Testis (tissue), 2 donors: ENCODE data around the gene CDK18.

Experiments
- CTCF ChIP-seq, 3 experiments: fragments of 450-650 bp in 2 of 3; fragments of 200-600 bp in 1 of 3; sonication (generic) in 1 of 3; IDR thresholded peaks; one replicate each; pipeline ENCODE4 v1.5.1; 2016 to 2019; ENCODE audit warnings: antibody characterized with exemption in 3 of 3, mild to moderate bottlenecking in 2 of 3, moderate library complexity in 1 of 3
- POLR2A ChIP-seq: fragments of 450-650 bp; IDR thresholded peaks from one replicate; pipeline ENCODE4 v1.6.1; 2017; ENCODE audit warnings: antibody characterized with exemption, mild to moderate bottlenecking, moderate library complexity

- TF ChIP-seq CTCF (IDR thresholded peaks at IDR 0.05) (peak; percentile 65 to 75 (median 73)), POLR2A (no peak)
Observed at GRCh38 chr1:205523891-205524793, 19.7 kb downstream of the CDK18 start.
